Ramos (cell line): Measurements from ENCODE around the gene C1R.

Experiments
- in situ Hi-C: fragments of 300-500 bp; cut with MboI; formaldehyde crosslinking; loops from one replicate; pipeline ENCODE4 v1.14.3; 2022; ENCODE audit warnings: low sequenced_read_pairs; ENCODE audit not compliant: unreplicated experiment

The C1R gene

DNA sequence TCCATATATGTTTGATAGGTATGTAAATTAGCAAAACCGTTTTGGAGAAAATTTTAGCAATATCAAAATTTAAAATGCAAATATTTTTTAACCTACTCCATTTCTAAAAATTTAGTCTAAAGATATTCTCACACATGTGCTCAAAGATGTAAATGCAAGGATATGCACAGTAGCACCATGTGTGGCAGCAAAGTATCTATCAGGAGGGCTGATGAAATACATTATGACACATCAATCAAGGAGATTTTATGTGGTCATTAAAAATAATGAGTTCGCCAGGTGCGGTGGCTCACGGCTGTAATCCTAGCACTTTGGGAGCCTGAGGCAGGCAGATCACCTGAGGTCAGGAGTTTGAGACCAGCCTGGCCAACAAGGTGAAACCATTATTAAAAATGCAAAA lies 8.0 kb upstream of the C1R start:
- in situ Hi-C loops = no loop called here

DNA sequence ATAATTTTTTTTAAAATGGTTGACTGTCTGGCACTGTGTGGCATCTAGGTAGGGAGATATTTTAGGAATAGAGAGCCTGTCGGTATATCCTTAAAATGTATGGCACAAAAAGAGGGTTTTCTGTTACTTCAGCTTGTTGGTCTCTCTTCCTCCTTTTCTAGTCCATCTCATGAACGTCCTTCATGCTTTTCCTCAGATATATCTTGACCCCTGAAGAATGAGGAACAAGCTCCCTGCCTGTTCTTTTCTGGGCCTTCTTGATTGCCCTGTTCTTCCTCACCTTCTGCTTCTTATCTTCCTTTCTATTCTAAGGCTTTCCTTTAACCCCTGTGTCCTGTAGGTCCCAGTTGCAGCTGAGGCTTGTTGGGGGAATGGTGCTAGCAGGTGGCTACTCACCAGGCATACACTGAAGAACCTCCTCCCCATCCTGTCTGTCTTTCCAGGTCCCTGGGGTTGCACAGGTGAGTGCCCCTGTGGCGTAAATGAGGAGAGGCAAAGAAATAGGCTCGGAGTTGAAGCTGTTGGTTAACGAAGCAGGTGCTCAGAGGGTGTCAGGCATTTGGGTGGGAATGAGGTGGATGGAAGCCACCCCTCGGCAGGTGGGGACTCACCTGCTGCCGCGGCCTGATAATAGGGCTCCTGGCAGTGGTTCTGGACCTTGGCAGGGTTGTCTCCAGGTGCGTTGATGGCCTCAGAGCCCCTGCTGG lies 7.2 kb upstream of the C1R start:
- in situ Hi-C loops = no loop called here

- in situ Hi-C loops = no loop called here
These were observed 4.7 kb upstream of the C1R start for GRCh38 chr12:7096979-7097378.

DNA sequence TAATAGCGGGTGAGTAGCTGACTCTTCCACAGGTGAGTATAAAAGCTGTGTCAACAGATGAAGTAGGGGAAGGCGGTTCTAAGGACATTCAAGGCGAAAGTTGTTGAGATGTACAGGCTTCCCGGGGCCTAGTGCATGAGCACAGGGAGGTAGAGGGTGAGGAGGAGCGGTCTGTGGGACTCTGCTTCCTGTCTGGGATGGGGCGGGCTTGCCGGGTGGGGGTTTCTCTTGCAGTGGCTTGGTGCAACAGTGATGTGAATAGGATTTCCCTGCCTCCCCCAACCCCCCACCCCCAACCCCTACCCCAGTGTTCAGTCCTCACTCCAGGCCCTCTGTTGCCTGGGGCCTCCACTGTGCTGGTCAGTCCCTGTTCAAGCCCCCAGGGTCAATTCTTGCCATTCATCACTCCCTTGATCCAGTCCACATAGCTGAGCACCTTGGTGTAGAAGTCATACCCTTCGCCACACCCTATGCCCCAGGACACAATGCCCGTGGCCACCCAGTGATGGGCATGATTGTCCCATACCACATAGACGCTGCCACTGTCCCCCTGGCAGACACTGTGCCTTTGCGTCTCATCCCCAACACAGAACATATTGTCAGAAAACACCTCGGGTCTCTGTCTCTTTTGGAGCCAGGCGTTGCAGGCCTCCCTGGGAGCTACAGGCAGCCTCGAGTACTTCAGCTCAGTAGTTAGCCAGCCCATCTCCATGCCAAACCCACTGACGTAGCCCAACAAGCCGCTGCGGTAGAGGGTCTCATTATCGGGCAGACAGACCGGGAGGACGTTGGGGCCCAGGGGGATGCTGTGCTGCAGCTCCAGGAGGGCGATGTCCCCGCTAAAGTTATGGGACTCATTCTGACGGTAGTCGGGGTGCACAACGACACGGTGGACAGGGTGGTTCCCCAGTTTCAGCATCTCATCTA lies 4.0 kb upstream of the C1R start:
- in situ Hi-C loops = no loop called here

- in situ Hi-C loops = loop anchor here (5.0 kb wide), 1 partner anchor 162 kb away; no protein-coding TSS in a partner anchor
These were observed 1.6 kb upstream of the C1R start for GRCh38 chr12:7093892-7094291.

GRCh38 chr12:7093486-7093885 lies 1.2 kb upstream of the C1R start:
- in situ Hi-C loops = loop anchor here (5.0 kb wide), 1 partner anchor 161 kb away; no protein-coding TSS in a partner anchor

- in situ Hi-C loops = loop anchor here (5.0 kb wide), 1 partner anchor 161 kb away; no protein-coding TSS in a partner anchor
These were observed 778 bp upstream of the C1R start for GRCh38 chr12:7092986-7093460.

- in situ Hi-C loops = loop anchor here (5.0 kb wide), 1 partner anchor 159 kb away; no protein-coding TSS in a partner anchor
These were observed 501 bp downstream of the C1R start for GRCh38 chr12:7091660-7092228.

- in situ Hi-C loops = loop anchor here (5.0 kb wide), 1 partner anchor 159 kb away; no protein-coding TSS in a partner anchor
These were observed 1.1 kb downstream of the C1R start for GRCh38 chr12:7091171-7091570.

- in situ Hi-C loops = loop anchor here (5.0 kb wide), 1 partner anchor 158 kb away; no protein-coding TSS in a partner anchor
These were observed 1.8 kb downstream of the C1R start for GRCh38 chr12:7090222-7090998.

DNA sequence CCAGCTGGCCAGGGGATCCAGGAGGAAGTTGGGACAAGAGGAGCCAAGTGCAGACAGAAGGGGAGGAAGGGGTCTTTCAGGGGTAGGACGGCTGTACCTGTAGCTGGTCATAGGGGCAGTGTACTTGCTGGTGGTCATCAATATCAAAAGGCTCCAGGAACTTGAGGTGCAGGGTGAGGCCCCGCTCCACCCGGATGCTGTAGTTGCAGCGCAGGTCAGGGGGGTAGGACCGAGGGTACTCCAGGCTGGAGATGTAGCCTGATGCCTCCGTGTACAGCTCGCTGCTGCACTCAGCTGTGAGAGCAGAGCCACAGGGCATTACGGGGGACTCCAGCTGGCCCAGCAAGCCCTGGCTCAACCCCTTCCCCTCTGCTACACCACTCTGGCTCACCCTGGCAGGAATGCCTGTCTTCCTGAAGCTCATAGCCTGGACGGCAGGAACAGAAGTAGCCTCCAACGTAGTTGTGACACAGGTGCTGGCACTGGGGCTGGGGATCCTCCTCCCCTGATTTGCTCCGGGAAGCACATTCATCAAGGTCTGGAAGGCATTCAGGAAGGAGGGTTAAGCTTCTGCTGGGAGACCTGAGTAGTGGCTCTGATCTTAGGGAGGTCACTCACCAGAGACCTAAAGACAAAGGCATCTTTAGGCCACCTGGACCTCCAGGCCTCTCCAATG lies 2.9 kb downstream of the C1R start:
- in situ Hi-C loops = no loop called here

DNA sequence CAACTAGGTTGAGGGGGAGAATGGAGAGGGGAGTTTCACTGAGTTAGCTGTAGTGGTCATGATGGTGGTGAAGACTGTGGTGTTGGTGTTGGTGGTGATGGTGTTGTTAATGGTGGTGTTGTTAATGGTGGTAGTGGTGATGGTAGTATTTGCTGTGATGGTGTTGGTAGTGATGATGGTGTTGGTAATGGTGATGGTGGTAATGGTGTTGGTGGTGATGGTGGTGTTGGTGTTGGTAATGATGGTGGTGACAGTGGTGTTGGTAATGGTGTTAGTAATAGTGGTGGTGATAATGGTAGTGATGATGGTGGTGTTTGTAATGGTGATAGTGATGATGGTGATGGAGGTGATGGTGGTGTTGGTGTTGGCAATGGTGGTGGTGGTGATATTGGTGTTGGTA lies 9.1 kb downstream of the C1R start:
- in situ Hi-C loops = no loop called here

GRCh38 chr12:7081037-7081436 lies 11.2 kb downstream of the C1R start:
- in situ Hi-C loops = no loop called here

GRCh38 chr12:7079826-7080125 lies 12.5 kb downstream of the C1R start:
- in situ Hi-C loops = no loop called here

GRCh38 chr12:7078163-7078562 lies 14.1 kb downstream of the C1R start:
- in situ Hi-C loops = no loop called here

DNA sequence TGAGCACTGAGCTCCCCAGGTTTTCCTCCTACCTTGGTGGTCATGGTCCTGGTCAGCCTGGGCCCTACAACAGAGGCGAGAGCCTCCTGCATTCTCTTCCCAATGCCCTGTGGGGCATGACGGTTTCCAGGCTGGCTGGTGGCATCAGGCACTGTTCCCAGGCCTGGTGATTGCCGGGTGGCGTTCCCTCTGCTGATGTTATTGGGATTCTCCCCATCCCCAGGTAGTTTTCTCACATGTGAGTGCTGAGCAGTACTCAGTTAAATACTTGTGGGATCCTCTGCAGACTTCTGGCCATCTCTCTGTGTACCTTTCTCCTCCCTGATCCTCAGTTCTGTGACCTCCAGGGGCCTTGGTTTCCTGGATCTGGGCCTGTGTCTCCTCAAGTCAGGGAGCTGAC lies 15.8 kb downstream of the C1R start:
- in situ Hi-C loops = no loop called here

DNA sequence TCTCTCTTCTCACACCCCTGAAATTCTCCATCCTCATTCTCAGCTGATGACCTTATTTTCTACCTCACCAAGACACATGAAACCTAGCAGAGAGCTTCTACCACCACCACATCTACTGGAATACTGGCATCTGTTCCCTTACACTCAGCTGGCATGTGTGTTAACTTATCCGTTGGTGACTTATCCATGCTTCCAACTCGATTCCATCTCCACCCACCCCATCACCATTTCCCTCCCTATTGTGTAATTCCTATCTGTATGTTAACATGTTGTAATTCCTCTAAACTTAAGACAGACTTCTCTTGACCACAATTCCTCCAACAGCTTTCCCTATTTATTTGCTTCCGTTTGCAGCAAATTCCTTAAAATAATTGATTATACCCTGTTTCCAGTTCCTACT lies 16.3 kb downstream of the C1R start:
- in situ Hi-C loops = no loop called here

DNA sequence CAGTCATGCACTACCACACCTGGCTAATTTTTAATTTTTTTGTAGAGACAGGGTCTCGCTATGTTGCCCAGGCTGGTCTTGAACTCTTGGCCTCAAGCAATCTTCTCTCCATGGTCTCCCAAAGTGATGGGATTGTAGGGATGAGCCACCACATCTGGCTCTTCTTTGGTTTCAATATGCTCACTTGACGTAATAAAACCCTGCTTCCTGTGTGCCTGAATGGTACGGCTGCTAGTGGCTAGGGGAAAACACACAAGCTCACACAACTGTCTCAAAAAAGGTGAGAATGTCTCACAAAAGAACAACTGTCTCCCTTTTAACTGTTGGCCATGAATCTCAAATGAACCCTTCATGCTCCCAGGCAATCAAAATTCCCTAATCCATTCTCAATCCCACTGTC lies 16.7 kb downstream of the C1R start:
- in situ Hi-C loops = no loop called here

DNA sequence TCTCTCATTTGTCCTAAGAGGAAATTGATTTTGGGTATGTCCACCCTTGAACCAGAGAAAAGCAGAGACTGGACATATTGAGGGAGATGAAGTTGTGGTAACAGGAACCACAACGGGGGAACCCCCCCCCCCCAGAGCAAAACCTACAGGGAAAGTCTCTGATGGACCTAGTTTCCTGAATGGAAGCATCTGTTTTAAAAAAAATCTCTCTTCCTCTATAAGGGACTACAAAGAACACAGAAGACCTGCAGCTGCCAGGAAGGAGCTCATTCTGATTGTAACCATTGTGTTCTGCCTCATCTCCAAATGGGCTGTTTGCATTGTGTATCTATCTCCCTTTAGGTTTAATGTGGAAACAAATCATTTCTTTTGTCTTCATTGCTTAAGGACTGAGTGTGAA lies 18.3 kb downstream of the C1R start:
- in situ Hi-C loops = no loop called here

DNA sequence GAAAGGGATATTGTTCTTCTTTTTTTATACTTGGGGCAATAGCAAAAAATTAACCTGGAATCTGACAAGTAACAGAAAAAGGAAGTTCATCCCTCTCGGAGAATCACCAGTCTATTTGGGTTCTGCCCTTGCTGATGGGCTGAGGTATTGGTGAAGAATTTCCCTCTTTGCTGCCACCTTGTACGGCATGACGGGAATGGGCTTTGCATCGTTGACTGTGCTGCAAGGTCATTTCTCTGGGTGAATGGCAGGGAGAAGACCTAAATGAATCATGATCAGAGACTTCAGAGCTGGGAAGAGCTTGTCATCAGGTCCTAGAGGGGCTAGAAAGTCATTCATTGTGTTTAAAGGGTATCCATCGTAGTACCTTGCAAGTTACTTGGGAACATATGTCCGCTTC lies 19.7 kb downstream of the C1R start:
- in situ Hi-C loops = no loop called here
